ENCODE results near the gene SYPL2. TPM values are rescaled to one million over a fixed set of nuclear protein-coding genes. Genes with fewer than 3 reads are reported as not detected.

SYPL2 gene
- total and polyA plus RNA-seq, 7 donors, result 35.3 to 203 (median 125) TPM

DNA sequence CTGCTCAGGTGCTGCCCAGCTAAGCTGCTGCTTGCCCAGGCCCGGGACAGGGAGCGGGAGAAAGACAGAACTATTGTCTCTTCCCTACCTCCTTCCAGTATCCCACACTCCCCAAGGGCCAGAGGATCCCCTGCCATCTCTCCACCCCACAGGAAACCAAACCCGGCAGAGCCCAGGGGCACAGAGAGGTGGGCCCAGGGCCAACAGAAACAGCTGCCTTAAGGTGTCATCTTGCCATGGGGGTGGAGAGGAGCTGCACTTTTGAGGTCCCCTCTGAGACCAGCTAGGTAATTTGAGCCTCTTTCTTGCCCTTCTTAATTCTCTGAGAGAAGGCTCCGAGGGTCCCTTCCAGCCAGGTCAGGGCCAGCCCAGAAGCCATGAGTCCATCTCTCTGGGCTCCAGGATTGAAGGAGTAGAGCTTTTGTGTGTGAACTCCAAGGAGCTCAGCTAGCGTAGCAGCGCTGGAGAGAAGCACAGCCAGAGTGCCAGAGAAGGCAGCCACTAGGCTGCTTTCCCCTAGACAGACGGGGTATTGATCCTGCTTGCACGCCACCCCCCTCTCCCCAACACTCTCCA is 63.6 kb downstream of the SYPL2 start:
- Histone ChIP-seq H3K4me3 (peak overlapping the region; percentile 22), H3K27me3 (ENCODE audit: insufficient read depth in 3 of 3, low read length in 2 of 3) (no peaks in the 10 kb centered on the region), H3K27ac (peak overlapping the region; percentile 83), H3K4me1 (peaks cover 42% of the 10 kb centered on the region), H3K9me3 (no peaks in the 10 kb centered on the region), H3K36me3 (ENCODE audit: insufficient read depth in 1 of 2, low read depth in 1 of 2) (no peaks in the 10 kb centered on the region)
- TF ChIP-seq, protein P1, sequence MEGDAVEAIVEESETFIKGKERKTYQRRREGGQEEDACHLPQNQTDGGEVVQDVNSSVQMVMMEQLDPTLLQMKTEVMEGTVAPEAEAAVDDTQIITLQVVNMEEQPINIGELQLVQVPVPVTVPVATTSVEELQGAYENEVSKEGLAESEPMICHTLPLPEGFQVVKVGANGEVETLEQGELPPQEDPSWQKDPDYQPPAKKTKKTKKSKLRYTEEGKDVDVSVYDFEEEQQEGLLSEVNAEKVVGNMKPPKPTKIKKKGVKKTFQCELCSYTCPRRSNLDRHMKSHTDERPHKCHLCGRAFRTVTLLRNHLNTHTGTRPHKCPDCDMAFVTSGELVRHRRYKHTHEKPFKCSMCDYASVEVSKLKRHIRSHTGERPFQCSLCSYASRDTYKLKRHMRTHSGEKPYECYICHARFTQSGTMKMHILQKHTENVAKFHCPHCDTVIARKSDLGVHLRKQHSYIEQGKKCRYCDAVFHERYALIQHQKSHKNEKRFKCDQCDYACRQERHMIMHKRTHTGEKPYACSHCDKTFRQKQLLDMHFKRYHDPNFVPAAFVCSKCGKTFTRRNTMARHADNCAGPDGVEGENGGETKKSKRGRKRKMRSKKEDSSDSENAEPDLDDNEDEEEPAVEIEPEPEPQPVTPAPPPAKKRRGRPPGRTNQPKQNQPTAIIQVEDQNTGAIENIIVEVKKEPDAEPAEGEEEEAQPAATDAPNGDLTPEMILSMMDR (IDR thresholded peaks at IDR 0.05), result no peak
- 25 to 29% (median 25%) methylated on average over 8 of the region's 8 CpGs for WGBS, 3 donors
- DNase-seq (peak; percentile 53 to 76), ATAC-seq (peak; percentile 51 to 63 (median 59))
- intact Hi-C loops (cut with DNase I), result loop anchor here (2.0 to 5.0 kb wide), 2 partner anchors 33 to 113 kb away; no protein-coding TSS in a partner anchor

GRCh38 chr1:109530457-109531087 is 64.2 kb downstream of the SYPL2 start:
- ATAC-seq (peak; percentile 23 to 45 (median 42)), DNase-seq (peak in 1 of 2 donors; percentile 64)
- H3K27me3 ChIP-seq (ENCODE audit: insufficient read depth in 3 of 3, low read length in 2 of 3), result no peaks in the 10 kb centered on the region
- intact Hi-C loops (cut with DNase I), result loop anchor here in 1 of 2 donors (2.0 kb wide), 1 partner anchor 34 kb away; no protein-coding TSS in a partner anchor
- WGBS, 3 donors, result 21 to 36% (median 26%) methylated on average over 13 of the region's 13 CpGs
- H3K27ac ChIP-seq, result peak overlapping the region; percentile 83
- TF ChIP-seq, protein P1 (IDR thresholded peaks at IDR 0.05), result no peak
- peaks cover 48% of the 10 kb centered on the region for H3K4me1 ChIP-seq
- H3K4me3 ChIP-seq, result peak overlapping the region; percentile 22
- H3K36me3 ChIP-seq (ENCODE audit: insufficient read depth in 1 of 2, low read depth in 1 of 2), result no peaks in the 10 kb centered on the region
- H3K9me3 ChIP-seq, result no peaks in the 10 kb centered on the region

DNA sequence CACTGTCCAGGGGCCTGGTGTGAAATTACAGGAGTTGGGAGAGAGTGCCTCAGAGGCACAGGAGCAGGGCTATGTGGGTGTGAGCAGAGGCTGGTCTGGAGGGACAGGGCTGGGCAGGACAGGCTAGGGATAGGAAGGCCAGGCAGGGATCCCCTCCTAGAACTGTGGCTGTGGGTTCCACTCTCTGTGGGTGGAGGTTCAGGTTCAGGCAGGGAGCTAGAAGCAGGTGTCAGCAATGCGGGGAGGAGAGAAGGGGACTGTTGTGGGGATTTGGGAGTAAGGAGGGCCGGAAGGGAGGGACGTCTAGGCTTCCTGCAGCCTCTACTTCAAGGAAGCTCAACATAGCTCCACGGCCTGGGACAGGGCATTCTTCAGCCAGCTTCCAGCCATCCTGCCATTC is 65.0 kb downstream of the SYPL2 start:
- Histone ChIP-seq H3K27ac (peak overlapping the region; percentile 83), H3K9me3 (no peaks in the 10 kb centered on the region), H3K4me3 (no peak overlapping the region), H3K4me1 (peaks cover 56% of the 10 kb centered on the region), H3K36me3 (ENCODE audit: insufficient read depth in 1 of 2, low read depth in 1 of 2) (no peaks in the 10 kb centered on the region), H3K27me3 (ENCODE audit: insufficient read depth in 3 of 3, low read length in 2 of 3) (no peaks in the 10 kb centered on the region)
- TF ChIP-seq, protein P1 (IDR thresholded peaks at IDR 0.05), result no peak
- intact Hi-C loops (cut with DNase I), result loop anchor here in 1 of 2 donors (2.0 kb wide), 1 partner anchor 35 kb away; no protein-coding TSS in a partner anchor
- DNase-seq, result no peak
- WGBS, 3 donors, result 34 to 76% (median 38%) methylated on average over 4 of the region's 4 CpGs
- ATAC-seq, result no peak

Other genes with a start within 250 kb of the SYPL2 start
- 10 to 100 TPM in 2 of 4 donors, 1 to 10 TPM in 2; 5.7 to 12.5 (median 10.6) TPM for gene CELSR2, start 217.0 kb upstream of the SYPL2 start, total RNA-seq
- 1 to 10 TPM in 2 of 3 donors, under 1 TPM in 1; 0.69 to 6.9 (median 3.7) TPM for gene CELSR2, start 217.0 kb upstream of the SYPL2 start, polyA plus RNA-seq
- 1 to 10 TPM in 1 of 4 donors, under 1 TPM in 3; 0.54 to 1.7 (median 0.57) TPM for gene PSRC1, start 183.4 kb upstream of the SYPL2 start, total RNA-seq
- gene PSRC1, start 183.4 kb upstream of the SYPL2 start, polyA plus RNA-seq, result 1 to 10 TPM in 2 of 3 donors, under 1 TPM in 1; 0.14 to 2.0 (median 1.3) TPM
- 1 to 10 TPM in 2 of 4 donors, under 1 TPM in 2; 0.57 to 2.2 (median 1.3) TPM for gene MYBPHL, start 159.5 kb upstream of the SYPL2 start, total RNA-seq
- gene MYBPHL, start 159.5 kb upstream of the SYPL2 start, polyA plus RNA-seq, result under 1 TPM in 2 of 3 donors, not detected in 1; 0.17 to 0.55 TPM
- 100 to 1,000 TPM; 123 to 363 (median 207) TPM for gene SORT1, start 68.6 kb upstream of the SYPL2 start, total RNA-seq
- 100 to 1,000 TPM in 1 of 3 donors, 10 to 100 TPM in 2; 15.8 to 131 (median 81.9) TPM for gene SORT1, start 68.6 kb upstream of the SYPL2 start, polyA plus RNA-seq
- gene PSMA5, start 40.1 kb upstream of the SYPL2 start, total RNA-seq, result 100 to 1,000 TPM in 1 of 4 donors, 10 to 100 TPM in 3; 58.1 to 123 (median 94.6) TPM
- gene PSMA5, start 40.1 kb upstream of the SYPL2 start, polyA plus RNA-seq, result 100 to 1,000 TPM in 2 of 3 donors, 10 to 100 TPM in 1; 90.6 to 213 (median 146) TPM
- gene ATXN7L2, start 17.4 kb downstream of the SYPL2 start, total RNA-seq, result 10 to 100 TPM in 1 of 4 donors, 1 to 10 TPM in 3; 4.4 to 14.1 (median 8.4) TPM
- gene ATXN7L2, start 17.4 kb downstream of the SYPL2 start, polyA plus RNA-seq, result 1 to 10 TPM; 5.1 to 5.2 (median 5.1) TPM
- 1 to 10 TPM; 2.4 to 4.0 (median 3.7) TPM for gene CYB561D1, start 27.5 kb downstream of the SYPL2 start, total RNA-seq
- gene CYB561D1, start 27.5 kb downstream of the SYPL2 start, polyA plus RNA-seq, result 10 to 100 TPM in 1 of 3 donors, 1 to 10 TPM in 2; 1.8 to 15.0 (median 3.5) TPM
- gene AMIGO1, start 43.2 kb downstream of the SYPL2 start, total RNA-seq, result 10 to 100 TPM in 3 of 4 donors, 1 to 10 TPM in 1; 8.7 to 16.6 (median 11.4) TPM
- gene AMIGO1, start 43.2 kb downstream of the SYPL2 start, polyA plus RNA-seq, result 10 to 100 TPM in 1 of 3 donors, 1 to 10 TPM in 2; 3.1 to 16.0 (median 8.0) TPM
- 1 to 10 TPM in 1 of 4 donors, under 1 TPM in 1, not detected in 2; 0.18 to 1.4 TPM for gene GPR61, start 73.3 kb downstream of the SYPL2 start, total RNA-seq
- under 1 TPM in 1 of 3 donors, not detected in 2; 0.10 TPM for gene GPR61, start 73.3 kb downstream of the SYPL2 start, polyA plus RNA-seq
- gene GNAI3, start 82.1 kb downstream of the SYPL2 start, total RNA-seq, result 1 to 10 TPM; 1.4 to 2.3 (median 1.7) TPM
- 1 to 10 TPM in 2 of 3 donors, under 1 TPM in 1; 0.96 to 2.9 (median 1.5) TPM for gene GNAI3, start 82.1 kb downstream of the SYPL2 start, polyA plus RNA-seq
- not detected for gene GNAT2, start 153.1 kb downstream of the SYPL2 start, total RNA-seq
- gene GNAT2, start 153.1 kb downstream of the SYPL2 start, polyA plus RNA-seq, result under 1 TPM in 2 of 3 donors, not detected in 1; 0.07 to 0.16 TPM
- 10 to 100 TPM in 1 of 4 donors, 1 to 10 TPM in 3; 7.3 to 13.1 (median 8.7) TPM for gene AMPD2, start 153.3 kb downstream of the SYPL2 start, total RNA-seq
- gene AMPD2, start 153.3 kb downstream of the SYPL2 start, polyA plus RNA-seq, result 10 to 100 TPM in 1 of 3 donors, 1 to 10 TPM in 2; 4.2 to 13.9 (median 5.6) TPM
- gene GSTM4, start 189.6 kb downstream of the SYPL2 start, total RNA-seq, result 10 to 100 TPM; 35.0 to 56.2 (median 46.9) TPM
- 10 to 100 TPM; 26.0 to 46.8 (median 42.9) TPM for gene GSTM4, start 189.6 kb downstream of the SYPL2 start, polyA plus RNA-seq
- gene GSTM2, start 201.5 kb downstream of the SYPL2 start, total RNA-seq, result 100 to 1,000 TPM in 2 of 4 donors, 10 to 100 TPM in 2; 38.7 to 175 (median 105) TPM
- 10 to 100 TPM; 35.5 to 86.8 (median 61.4) TPM for gene GSTM2, start 201.5 kb downstream of the SYPL2 start, polyA plus RNA-seq
- 10 to 100 TPM in 2 of 4 donors, under 1 TPM in 1, not detected in 1; 0.42 to 89.4 (median 27.6) TPM for gene GSTM1, start 221.3 kb downstream of the SYPL2 start, total RNA-seq
- gene GSTM1, start 221.3 kb downstream of the SYPL2 start, polyA plus RNA-seq, result 10 to 100 TPM in 2 of 3 donors, under 1 TPM in 1; 0.21 to 41.2 (median 27.5) TPM
- gene GSTM5, start 245.7 kb downstream of the SYPL2 start, total RNA-seq, result 1 to 10 TPM in 2 of 4 donors, under 1 TPM in 2; 0.61 to 5.0 (median 1.1) TPM
- 1 to 10 TPM in 2 of 3 donors, under 1 TPM in 1; 0.53 to 1.4 (median 1.1) TPM for gene GSTM5, start 245.7 kb downstream of the SYPL2 start, polyA plus RNA-seq

All from psoas muscle (tissue), 8 donors.